ENCODE data around the gene CBY1.

DNA sequence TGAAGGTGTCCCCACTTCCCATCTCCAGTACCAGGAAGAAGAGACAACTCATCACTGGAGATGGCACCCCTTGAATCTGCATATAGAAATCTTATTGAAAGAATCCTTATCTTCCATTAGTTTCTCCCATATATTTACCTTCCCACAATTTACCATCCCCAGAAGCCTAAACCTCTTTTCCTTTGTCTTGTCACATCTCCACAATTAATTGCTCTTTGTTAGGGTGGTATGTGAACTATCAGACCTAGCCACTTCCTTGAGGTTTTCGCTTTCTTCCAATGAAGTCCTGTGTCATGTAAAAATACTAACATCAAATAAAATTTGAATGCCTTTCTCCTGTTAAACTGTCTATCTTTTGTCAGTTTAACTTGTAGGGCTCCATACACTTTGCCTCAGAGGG lies 38.2 kb upstream of the CBY1 start:
- TF ChIP-seq, protein P1, sequence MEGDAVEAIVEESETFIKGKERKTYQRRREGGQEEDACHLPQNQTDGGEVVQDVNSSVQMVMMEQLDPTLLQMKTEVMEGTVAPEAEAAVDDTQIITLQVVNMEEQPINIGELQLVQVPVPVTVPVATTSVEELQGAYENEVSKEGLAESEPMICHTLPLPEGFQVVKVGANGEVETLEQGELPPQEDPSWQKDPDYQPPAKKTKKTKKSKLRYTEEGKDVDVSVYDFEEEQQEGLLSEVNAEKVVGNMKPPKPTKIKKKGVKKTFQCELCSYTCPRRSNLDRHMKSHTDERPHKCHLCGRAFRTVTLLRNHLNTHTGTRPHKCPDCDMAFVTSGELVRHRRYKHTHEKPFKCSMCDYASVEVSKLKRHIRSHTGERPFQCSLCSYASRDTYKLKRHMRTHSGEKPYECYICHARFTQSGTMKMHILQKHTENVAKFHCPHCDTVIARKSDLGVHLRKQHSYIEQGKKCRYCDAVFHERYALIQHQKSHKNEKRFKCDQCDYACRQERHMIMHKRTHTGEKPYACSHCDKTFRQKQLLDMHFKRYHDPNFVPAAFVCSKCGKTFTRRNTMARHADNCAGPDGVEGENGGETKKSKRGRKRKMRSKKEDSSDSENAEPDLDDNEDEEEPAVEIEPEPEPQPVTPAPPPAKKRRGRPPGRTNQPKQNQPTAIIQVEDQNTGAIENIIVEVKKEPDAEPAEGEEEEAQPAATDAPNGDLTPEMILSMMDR (IDR thresholded peaks at IDR 0.05; ENCODE audit: extremely low read depth in 1 of 2, insufficient read depth in 1 of 2, low read depth in 1 of 2, low read length in 2 of 2) = no peak
- TF ChIP-seq POLR2A (IDR thresholded peaks at IDR 0.05; ENCODE audit: low read depth, low read length) (no peak), GATA2 (IDR thresholded peaks at IDR 0.05; ENCODE audit: insufficient read depth, insufficient read length, low read depth, low read length) (no peak), EZH2 (IDR thresholded peaks at IDR 0.05; ENCODE audit: borderline replicate concordance, low read depth, low read length, severe bottlenecking) (no peak), MYC (IDR thresholded peaks at IDR 0.05; ENCODE audit: low read depth, low read length) (no peak), POLR2AphosphoS5 (IDR thresholded peaks at IDR 0.05; ENCODE audit: insufficient read depth, low read depth, low read length) (no peak), FOS (IDR thresholded peaks at IDR 0.05; ENCODE audit: borderline replicate concordance, insufficient read depth, low read length) (no peak), JUN (IDR thresholded peaks at IDR 0.05; ENCODE audit: borderline replicate concordance, insufficient read depth, insufficient read length, low read depth) (no peak)
- TF ChIP-seq, protein P2, sequence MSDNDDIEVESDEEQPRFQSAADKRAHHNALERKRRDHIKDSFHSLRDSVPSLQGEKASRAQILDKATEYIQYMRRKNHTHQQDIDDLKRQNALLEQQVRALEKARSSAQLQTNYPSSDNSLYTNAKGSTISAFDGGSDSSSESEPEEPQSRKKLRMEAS (IDR thresholded peaks at IDR 0.05; ENCODE audit: insufficient read depth, insufficient read length) = no peak
